ENCODE data around the gene SLC10A7.

The SLC10A7 gene

GRCh38 chr4:146511381-146511780 lies 10.4 kb downstream of the SLC10A7 start:
- no peak for DNase-seq (ENCODE audit: low spot score in 2 of 2)
- no peak overlapping the region for H3K27ac Mint-ChIP-seq
- no peaks in the 10 kb centered on the region for H3K27me3 Mint-ChIP-seq
- H3K36me3 Mint-ChIP-seq, result peaks cover 24% of the 10 kb centered on the region
- H3K4me3 Mint-ChIP-seq, result no peak overlapping the region
- ATAC-seq (ENCODE audit: low read depth), result no peak
- H3K4me1 Mint-ChIP-seq, result no peaks in the 10 kb centered on the region
- no peaks in the 10 kb centered on the region for H3K9me3 Mint-ChIP-seq

GRCh38 chr4:146510942-146511341 lies 10.8 kb downstream of the SLC10A7 start:
- Mint-ChIP-seq H3K4me1 (no peaks in the 10 kb centered on the region), H3K27me3 (no peaks in the 10 kb centered on the region), H3K4me3 (no peak overlapping the region), H3K27ac (no peak overlapping the region), H3K9me3 (no peaks in the 10 kb centered on the region), H3K36me3 (peaks cover 25% of the 10 kb centered on the region)
- ATAC-seq (ENCODE audit: low read depth) (no peak), DNase-seq (ENCODE audit: low spot score in 2 of 2) (no peak)

GRCh38 chr4:146508229-146508939 lies 13.4 kb downstream of the SLC10A7 start:
- Mint-ChIP-seq H3K27me3 (no peaks in the 10 kb centered on the region), H3K36me3 (peaks cover 24% of the 10 kb centered on the region), H3K27ac (no peak overlapping the region), H3K4me1 (no peaks in the 10 kb centered on the region), H3K9me3 (no peaks in the 10 kb centered on the region), H3K4me3 (no peak overlapping the region)
- no peak for ATAC-seq (ENCODE audit: low read depth)
- no peak for DNase-seq (ENCODE audit: low spot score in 2 of 2)

GRCh38 chr4:146507632-146508031 lies 14.1 kb downstream of the SLC10A7 start:
- Mint-ChIP-seq H3K27me3 (no peaks in the 10 kb centered on the region), H3K27ac (no peak overlapping the region), H3K36me3 (peaks cover 25% of the 10 kb centered on the region), H3K9me3 (no peaks in the 10 kb centered on the region), H3K4me3 (no peak overlapping the region), H3K4me1 (no peaks in the 10 kb centered on the region)
- no peak for DNase-seq (ENCODE audit: low spot score in 2 of 2)
- ATAC-seq (ENCODE audit: low read depth), result no peak

GRCh38 chr4:146506272-146506671 lies 15.5 kb downstream of the SLC10A7 start:
- ATAC-seq (ENCODE audit: low read depth) (no peak), DNase-seq (ENCODE audit: low spot score in 2 of 2) (no peak)
- no peaks in the 10 kb centered on the region for H3K9me3 Mint-ChIP-seq
- H3K27ac Mint-ChIP-seq, result no peak overlapping the region
- H3K27me3 Mint-ChIP-seq, result no peaks in the 10 kb centered on the region
- no peaks in the 10 kb centered on the region for H3K4me1 Mint-ChIP-seq
- H3K4me3 Mint-ChIP-seq, result no peak overlapping the region
- H3K36me3 Mint-ChIP-seq, result peaks cover 27% of the 10 kb centered on the region

GRCh38 chr4:146500216-146500615 lies 21.5 kb downstream of the SLC10A7 start:
- H3K27me3 Mint-ChIP-seq, result no peaks in the 10 kb centered on the region

GRCh38 chr4:146498291-146498690 lies 23.4 kb downstream of the SLC10A7 start:
- peaks cover 16% of the 10 kb centered on the region for H3K36me3 Mint-ChIP-seq
- H3K27ac Mint-ChIP-seq, result no peak overlapping the region
- DNase-seq (ENCODE audit: low spot score in 2 of 2) (no peak), ATAC-seq (ENCODE audit: low read depth) (no peak)
- no peaks in the 10 kb centered on the region for H3K27me3 Mint-ChIP-seq
- H3K4me1 Mint-ChIP-seq, result no peaks in the 10 kb centered on the region
- H3K4me3 Mint-ChIP-seq, result no peak overlapping the region
- no peaks in the 10 kb centered on the region for H3K9me3 Mint-ChIP-seq

More at GRCh38 chr4:146500216-146500615, 21.5 kb downstream of the SLC10A7 start:
- Mint-ChIP-seq H3K27ac (no peak overlapping the region), H3K4me3 (no peak overlapping the region), H3K9me3 (no peaks in the 10 kb centered on the region), H3K4me1 (no peaks in the 10 kb centered on the region), H3K36me3 (peaks cover 15% of the 10 kb centered on the region)
- DNase-seq (ENCODE audit: low spot score in 2 of 2) (no peak), ATAC-seq (ENCODE audit: low read depth) (no peak)

- H3K36me3 Mint-ChIP-seq, result peaks cover 17% of the 10 kb centered on the region
- peaks cover 6% of the 10 kb centered on the region for H3K4me1 Mint-ChIP-seq
- ATAC-seq (ENCODE audit: low read depth), result no peak
- no peak for DNase-seq (ENCODE audit: low spot score in 2 of 2)
- no peaks in the 10 kb centered on the region for H3K9me3 Mint-ChIP-seq
- no peaks in the 10 kb centered on the region for H3K27me3 Mint-ChIP-seq
- no peak overlapping the region for H3K4me3 Mint-ChIP-seq
- no peak overlapping the region for H3K27ac Mint-ChIP-seq
Observed at GRCh38 chr4:146495269-146495668, 26.5 kb downstream of the SLC10A7 start.

GRCh38 chr4:146494143-146494542 lies 27.6 kb downstream of the SLC10A7 start:
- DNase-seq (ENCODE audit: low spot score in 2 of 2) (no peak), ATAC-seq (ENCODE audit: low read depth) (no peak)
- Mint-ChIP-seq H3K9me3 (no peaks in the 10 kb centered on the region), H3K4me1 (peaks cover 6% of the 10 kb centered on the region), H3K27me3 (no peaks in the 10 kb centered on the region), H3K4me3 (no peak overlapping the region), H3K36me3 (peaks cover 17% of the 10 kb centered on the region), H3K27ac (no peak overlapping the region)

GRCh38 chr4:146490106-146490505 lies 31.6 kb downstream of the SLC10A7 start:
- Mint-ChIP-seq H3K36me3 (peaks cover 15% of the 10 kb centered on the region), H3K9me3 (peaks cover 1% of the 10 kb centered on the region), H3K4me3 (no peak overlapping the region), H3K4me1 (peaks cover 18% of the 10 kb centered on the region), H3K27ac (no peak overlapping the region), H3K27me3 (no peaks in the 10 kb centered on the region)
- ATAC-seq (ENCODE audit: low read depth) (no peak), DNase-seq (ENCODE audit: low spot score in 2 of 2) (no peak)

- Mint-ChIP-seq H3K4me3 (no peak overlapping the region), H3K9me3 (peaks cover 6% of the 10 kb centered on the region), H3K36me3 (peaks cover 17% of the 10 kb centered on the region), H3K27ac (no peak overlapping the region), H3K27me3 (no peaks in the 10 kb centered on the region), H3K4me1 (peaks cover 18% of the 10 kb centered on the region)
- DNase-seq (ENCODE audit: low spot score in 2 of 2) (no peak), ATAC-seq (ENCODE audit: low read depth) (no peak)
Observed at GRCh38 chr4:146488495-146489174, 33.1 kb downstream of the SLC10A7 start.

GRCh38 chr4:146486565-146486964 lies 35.2 kb downstream of the SLC10A7 start:
- DNase-seq (ENCODE audit: low spot score in 2 of 2) (no peak), ATAC-seq (ENCODE audit: low read depth) (peak; percentile 69)
- peak overlapping the region; percentile 7 for H3K4me3 Mint-ChIP-seq
- H3K36me3 Mint-ChIP-seq, result peaks cover 28% of the 10 kb centered on the region
- peak overlapping the region; percentile 62 for H3K27ac Mint-ChIP-seq
- peaks cover 18% of the 10 kb centered on the region for H3K9me3 Mint-ChIP-seq
- H3K4me1 Mint-ChIP-seq, result peaks cover 16% of the 10 kb centered on the region
- H3K27me3 Mint-ChIP-seq, result no peaks in the 10 kb centered on the region

GRCh38 chr4:146485968-146486367 lies 35.8 kb downstream of the SLC10A7 start:
- peaks cover 18% of the 10 kb centered on the region for H3K9me3 Mint-ChIP-seq
- no peak overlapping the region for H3K4me3 Mint-ChIP-seq
- H3K4me1 Mint-ChIP-seq, result peaks cover 12% of the 10 kb centered on the region
- ATAC-seq (ENCODE audit: low read depth) (no peak), DNase-seq (ENCODE audit: low spot score in 2 of 2) (no peak)
- H3K27me3 Mint-ChIP-seq, result no peaks in the 10 kb centered on the region
- H3K36me3 Mint-ChIP-seq, result peaks cover 28% of the 10 kb centered on the region
- peak overlapping the region; percentile 62 for H3K27ac Mint-ChIP-seq

GRCh38 chr4:146482788-146483187 lies 39.0 kb downstream of the SLC10A7 start:
- Mint-ChIP-seq H3K4me1 (peaks cover 12% of the 10 kb centered on the region), H3K27ac (no peak overlapping the region)
- no peak for DNase-seq (ENCODE audit: low spot score in 2 of 2)

GRCh38 chr4:146481246-146481645 lies 40.5 kb downstream of the SLC10A7 start:
- no peak for ATAC-seq (ENCODE audit: low read depth)
- H3K4me3 Mint-ChIP-seq, result no peak overlapping the region
- no peak for DNase-seq (ENCODE audit: low spot score in 2 of 2)
- no peak overlapping the region for H3K27ac Mint-ChIP-seq
- peaks cover 33% of the 10 kb centered on the region for H3K36me3 Mint-ChIP-seq
- H3K9me3 Mint-ChIP-seq, result peaks cover 20% of the 10 kb centered on the region
- H3K27me3 Mint-ChIP-seq, result no peaks in the 10 kb centered on the region
- peaks cover 2% of the 10 kb centered on the region for H3K4me1 Mint-ChIP-seq

More at GRCh38 chr4:146482788-146483187, 39.0 kb downstream of the SLC10A7 start:
- Mint-ChIP-seq H3K9me3 (peaks cover 20% of the 10 kb centered on the region), H3K27me3 (no peaks in the 10 kb centered on the region), H3K36me3 (peaks cover 34% of the 10 kb centered on the region), H3K4me3 (no peak overlapping the region)
- ATAC-seq (ENCODE audit: low read depth), result no peak
